ENCODE results near the gene SOD3.

The SOD3 gene, protein sequence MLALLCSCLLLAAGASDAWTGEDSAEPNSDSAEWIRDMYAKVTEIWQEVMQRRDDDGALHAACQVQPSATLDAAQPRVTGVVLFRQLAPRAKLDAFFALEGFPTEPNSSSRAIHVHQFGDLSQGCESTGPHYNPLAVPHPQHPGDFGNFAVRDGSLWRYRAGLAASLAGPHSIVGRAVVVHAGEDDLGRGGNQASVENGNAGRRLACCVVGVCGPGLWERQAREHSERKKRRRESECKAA

GRCh38 chr4:24794916-24795665, at the start of gene SOD3:
Gene SOD3, plus strand, starts transcription at chr4:24795573. Its CDS starts 3,949 bp downstream, at chr4:24799522.
- peaks cover 0 to 15% (median 0%) of the 10 kb centered on the region in 5 donors for H3K27me3 ChIP-seq (ENCODE audit: control insufficient read depth in 5 of 5, insufficient read depth in 4 of 5, low read length in 5 of 5)

DNA sequence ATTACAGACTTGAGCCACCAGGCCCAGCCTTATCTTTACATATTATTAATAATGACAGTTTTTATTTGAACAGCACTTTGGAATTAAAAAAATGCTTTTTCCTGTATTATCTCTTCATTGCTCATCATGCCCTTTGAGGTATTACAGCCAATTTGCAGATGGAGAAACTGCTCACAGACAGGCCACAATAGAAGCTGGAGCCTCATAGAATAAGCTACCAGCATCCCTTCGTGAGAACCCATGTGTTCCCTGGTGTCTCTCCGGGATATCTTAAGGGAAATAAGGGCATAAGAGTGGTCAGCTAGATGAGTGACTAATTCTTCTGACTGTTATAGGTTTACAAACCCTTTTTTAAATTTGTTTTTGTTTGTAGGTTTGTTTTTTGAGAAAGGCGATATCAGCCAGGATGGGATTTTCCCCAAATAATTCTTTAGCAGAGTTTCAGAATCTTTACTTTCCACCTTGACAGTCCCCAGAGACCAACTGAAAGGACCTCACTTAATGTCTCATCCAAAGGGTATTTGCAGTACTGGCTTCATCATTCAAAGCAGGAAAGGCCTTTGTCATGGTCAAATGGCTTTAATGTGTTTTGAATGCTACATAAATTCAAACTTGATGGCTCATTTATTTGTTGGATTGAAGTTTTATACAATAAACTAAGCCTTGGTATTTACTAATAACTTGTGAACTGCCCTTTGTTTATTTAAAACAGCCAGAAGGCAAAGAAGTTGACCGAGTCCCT, 48.0 kb upstream of the SOD3 start:
- no peak overlapping the region for H3K9ac ChIP-seq (ENCODE audit: low read length in 5 of 5)
- no peak overlapping the region for H3K27ac ChIP-seq (ENCODE audit: low read depth, low read length)
- no peaks in the 10 kb centered on the region for H3K27me3 ChIP-seq (ENCODE audit: control insufficient read depth in 5 of 5, insufficient read depth in 4 of 5, low read length in 5 of 5)
- H3K9me3 ChIP-seq (ENCODE audit: control insufficient read depth in 5 of 5, low read length in 5 of 5) = peaks cover 0 to 5% (median 0%) of the 10 kb centered on the region in 5 donors
- no peaks in the 10 kb centered on the region for H3K4me1 ChIP-seq (ENCODE audit: control insufficient read depth in 5 of 5, insufficient read depth in 5 of 5, low read length in 5 of 5)
- H3K4me3 ChIP-seq (ENCODE audit: low read depth in 1 of 5, low read length in 5 of 5) = no peak overlapping the region
- no peaks in the 10 kb centered on the region for H3K36me3 ChIP-seq (ENCODE audit: control insufficient read depth in 5 of 5, insufficient read depth in 5 of 5, low read length in 5 of 5)

More at GRCh38 chr4:24794916-24795665, at the start of gene SOD3:
- Histone ChIP-seq H3K36me3 (ENCODE audit: control insufficient read depth in 5 of 5, insufficient read depth in 5 of 5, low read length in 5 of 5) (no peaks in the 10 kb centered on the region), H3K9me3 (ENCODE audit: control insufficient read depth in 5 of 5, low read length in 5 of 5) (no peaks in the 10 kb centered on the region), H3K4me1 (ENCODE audit: control insufficient read depth in 5 of 5, insufficient read depth in 5 of 5, low read length in 5 of 5) (peaks cover 12 to 44% (median 32%) of the 10 kb centered on the region in 5 donors), H3K27ac (ENCODE audit: low read depth, low read length) (peak within 1 kb of the TSS; percentile 98), H3K4me3 (ENCODE audit: low read depth in 1 of 5, low read length in 5 of 5) (peak within 1 kb of the TSS; percentile 54 to 74 (median 69)), H3K9ac (ENCODE audit: low read length in 5 of 5) (peak within 1 kb of the TSS; percentile 69 to 93 (median 79))

- Histone ChIP-seq H3K4me1 (ENCODE audit: control insufficient read depth in 5 of 5, insufficient read depth in 5 of 5, low read length in 5 of 5) (no peaks in the 10 kb centered on the region), H3K9me3 (ENCODE audit: control insufficient read depth in 5 of 5, low read length in 5 of 5) (peaks cover 0 to 5% (median 0%) of the 10 kb centered on the region in 5 donors), H3K36me3 (ENCODE audit: control insufficient read depth in 5 of 5, insufficient read depth in 5 of 5, low read length in 5 of 5) (no peaks in the 10 kb centered on the region), H3K27ac (ENCODE audit: low read depth, low read length) (no peak overlapping the region), H3K27me3 (ENCODE audit: control insufficient read depth in 5 of 5, insufficient read depth in 4 of 5, low read length in 5 of 5) (no peaks in the 10 kb centered on the region), H3K9ac (ENCODE audit: low read length in 5 of 5) (no peak overlapping the region), H3K4me3 (ENCODE audit: low read depth in 1 of 5, low read length in 5 of 5) (no peak overlapping the region)
Observed at GRCh38 chr4:24748023-24748422, 47.4 kb upstream of the SOD3 start.

- H3K27ac ChIP-seq (ENCODE audit: low read depth, low read length) = no peak overlapping the region
- H3K4me1 ChIP-seq (ENCODE audit: control insufficient read depth in 5 of 5, insufficient read depth in 5 of 5, low read length in 5 of 5) = no peaks in the 10 kb centered on the region
- no peaks in the 10 kb centered on the region for H3K36me3 ChIP-seq (ENCODE audit: control insufficient read depth in 5 of 5, insufficient read depth in 5 of 5, low read length in 5 of 5)
- H3K9me3 ChIP-seq (ENCODE audit: control insufficient read depth in 5 of 5, low read length in 5 of 5) = peaks cover 0 to 5% (median 0%) of the 10 kb centered on the region in 5 donors
- no peak overlapping the region for H3K4me3 ChIP-seq (ENCODE audit: low read depth in 1 of 5, low read length in 5 of 5)
- no peaks in the 10 kb centered on the region for H3K27me3 ChIP-seq (ENCODE audit: control insufficient read depth in 5 of 5, insufficient read depth in 4 of 5, low read length in 5 of 5)
- no peak overlapping the region for H3K9ac ChIP-seq (ENCODE audit: low read length in 5 of 5)
Observed at GRCh38 chr4:24748758-24749350, 46.5 kb upstream of the SOD3 start.

DNA sequence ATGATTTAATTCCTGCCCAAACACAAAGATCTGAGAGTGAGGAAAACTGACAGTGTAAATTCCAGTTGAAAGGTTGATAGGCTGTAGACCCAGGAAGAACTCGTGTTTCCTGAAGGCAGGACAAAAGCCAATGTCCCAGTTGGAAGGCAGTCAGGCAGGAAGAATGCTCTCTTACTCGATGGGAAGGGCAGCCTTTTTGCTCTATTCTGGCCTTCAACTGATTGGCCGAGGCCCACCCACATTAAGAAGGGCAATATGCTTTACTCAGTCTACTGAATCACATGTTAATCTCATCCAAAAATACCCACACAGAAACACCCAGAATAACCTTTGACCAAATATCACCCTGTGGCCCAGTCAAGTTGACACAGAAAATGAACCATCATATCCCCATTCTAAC, 45.3 kb upstream of the SOD3 start:
- Histone ChIP-seq H3K27me3 (ENCODE audit: control insufficient read depth in 5 of 5, insufficient read depth in 4 of 5, low read length in 5 of 5) (no peaks in the 10 kb centered on the region), H3K36me3 (ENCODE audit: control insufficient read depth in 5 of 5, insufficient read depth in 5 of 5, low read length in 5 of 5) (no peaks in the 10 kb centered on the region), H3K27ac (ENCODE audit: low read depth, low read length) (no peak overlapping the region), H3K9me3 (ENCODE audit: control insufficient read depth in 5 of 5, low read length in 5 of 5) (peaks cover 0 to 5% (median 0%) of the 10 kb centered on the region in 5 donors), H3K4me3 (ENCODE audit: low read depth in 1 of 5, low read length in 5 of 5) (no peak overlapping the region), H3K9ac (ENCODE audit: low read length in 5 of 5) (no peak overlapping the region), H3K4me1 (ENCODE audit: control insufficient read depth in 5 of 5, insufficient read depth in 5 of 5, low read length in 5 of 5) (no peaks in the 10 kb centered on the region)

DNA sequence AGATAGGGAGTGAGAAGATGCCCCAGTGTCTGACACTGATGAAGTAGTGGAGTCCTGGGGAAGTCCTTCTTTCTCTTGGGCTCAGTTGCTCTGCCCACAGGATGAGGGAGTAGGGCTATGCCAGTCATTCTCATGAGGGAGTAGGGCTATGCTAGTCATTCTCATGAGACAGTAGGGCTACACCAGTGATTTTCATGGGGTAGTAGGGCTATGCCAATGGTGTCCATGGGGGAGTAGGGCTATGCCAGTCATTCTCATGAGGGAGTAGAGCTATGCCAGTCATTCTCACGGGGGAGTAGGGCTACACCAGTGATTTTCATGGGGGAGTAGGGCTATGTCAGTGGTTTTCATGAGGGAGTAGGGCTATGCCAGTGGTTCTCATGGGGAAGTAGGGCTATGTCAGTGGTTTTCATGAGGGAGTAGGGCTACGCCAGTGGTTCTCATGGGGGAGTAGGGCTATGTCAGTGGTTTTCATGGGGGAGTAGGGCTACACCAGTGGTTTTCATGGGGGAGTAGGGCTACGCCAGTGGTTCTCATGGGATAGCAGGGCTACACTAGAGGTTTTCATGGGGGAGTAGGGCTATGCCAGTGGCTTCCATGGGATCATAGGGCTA, 43.3 kb upstream of the SOD3 start:
- Histone ChIP-seq H3K4me3 (ENCODE audit: low read depth in 1 of 5, low read length in 5 of 5) (no peak overlapping the region), H3K27me3 (ENCODE audit: control insufficient read depth in 5 of 5, insufficient read depth in 4 of 5, low read length in 5 of 5) (no peaks in the 10 kb centered on the region), H3K36me3 (ENCODE audit: control insufficient read depth in 5 of 5, insufficient read depth in 5 of 5, low read length in 5 of 5) (no peaks in the 10 kb centered on the region), H3K4me1 (ENCODE audit: control insufficient read depth in 5 of 5, insufficient read depth in 5 of 5, low read length in 5 of 5) (no peaks in the 10 kb centered on the region), H3K9ac (ENCODE audit: low read length in 5 of 5) (no peak overlapping the region), H3K9me3 (ENCODE audit: control insufficient read depth in 5 of 5, low read length in 5 of 5) (peaks cover 1 to 12% (median 7%) of the 10 kb centered on the region in 5 donors), H3K27ac (ENCODE audit: low read depth, low read length) (no peak overlapping the region)

GRCh38 chr4:24753519-24753918, 41.9 kb upstream of the SOD3 start:
- Histone ChIP-seq H3K9me3 (ENCODE audit: control insufficient read depth in 5 of 5, low read length in 5 of 5) (peaks cover 2 to 17% (median 12%) of the 10 kb centered on the region in 5 donors), H3K27me3 (ENCODE audit: control insufficient read depth in 5 of 5, insufficient read depth in 4 of 5, low read length in 5 of 5) (no peaks in the 10 kb centered on the region), H3K36me3 (ENCODE audit: control insufficient read depth in 5 of 5, insufficient read depth in 5 of 5, low read length in 5 of 5) (no peaks in the 10 kb centered on the region), H3K27ac (ENCODE audit: low read depth, low read length) (no peak overlapping the region), H3K4me3 (ENCODE audit: low read depth in 1 of 5, low read length in 5 of 5) (no peak overlapping the region), H3K9ac (ENCODE audit: low read length in 5 of 5) (no peak overlapping the region), H3K4me1 (ENCODE audit: control insufficient read depth in 5 of 5, insufficient read depth in 5 of 5, low read length in 5 of 5) (no peaks in the 10 kb centered on the region)

DNA sequence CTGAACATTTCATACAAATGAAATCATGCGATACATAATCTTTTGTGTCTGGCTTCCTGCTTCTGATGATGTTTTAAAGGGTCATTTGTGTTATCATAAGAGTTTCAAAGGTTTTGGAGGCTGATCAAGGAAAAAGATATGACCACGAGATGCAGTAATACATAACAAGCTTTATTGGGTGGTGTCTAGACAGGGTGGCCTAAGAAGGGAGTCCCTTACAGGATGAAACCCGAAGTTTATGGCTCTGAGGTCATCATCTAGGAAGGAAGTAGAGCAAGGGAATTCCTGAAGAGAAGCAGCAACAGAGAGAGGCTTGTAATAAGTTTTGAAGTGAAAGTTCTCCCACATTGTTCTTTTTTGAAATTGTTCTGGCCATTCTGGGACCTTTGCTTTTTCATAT, 40.8 kb upstream of the SOD3 start:
- no peaks in the 10 kb centered on the region for H3K27me3 ChIP-seq (ENCODE audit: control insufficient read depth in 5 of 5, insufficient read depth in 4 of 5, low read length in 5 of 5)

GRCh38 chr4:24763631-24764297, 31.6 kb upstream of the SOD3 start:
- H3K36me3 ChIP-seq (ENCODE audit: control insufficient read depth in 5 of 5, insufficient read depth in 5 of 5, low read length in 5 of 5) = no peaks in the 10 kb centered on the region
- H3K27ac ChIP-seq (ENCODE audit: low read depth, low read length) = no peak overlapping the region
- H3K9me3 ChIP-seq (ENCODE audit: control insufficient read depth in 5 of 5, low read length in 5 of 5) = no peaks in the 10 kb centered on the region
- no peak overlapping the region for H3K9ac ChIP-seq (ENCODE audit: low read length in 5 of 5)
- H3K4me3 ChIP-seq (ENCODE audit: low read depth in 1 of 5, low read length in 5 of 5) = no peak overlapping the region
- H3K4me1 ChIP-seq (ENCODE audit: control insufficient read depth in 5 of 5, insufficient read depth in 5 of 5, low read length in 5 of 5) = no peaks in the 10 kb centered on the region
- H3K27me3 ChIP-seq (ENCODE audit: control insufficient read depth in 5 of 5, insufficient read depth in 4 of 5, low read length in 5 of 5) = no peaks in the 10 kb centered on the region

More for the DNA sequence above, 40.8 kb upstream of the SOD3 start:
- Histone ChIP-seq H3K9me3 (ENCODE audit: control insufficient read depth in 5 of 5, low read length in 5 of 5) (peaks cover 2 to 17% (median 12%) of the 10 kb centered on the region in 5 donors), H3K4me3 (ENCODE audit: low read depth in 1 of 5, low read length in 5 of 5) (no peak overlapping the region), H3K36me3 (ENCODE audit: control insufficient read depth in 5 of 5, insufficient read depth in 5 of 5, low read length in 5 of 5) (no peaks in the 10 kb centered on the region), H3K27ac (ENCODE audit: low read depth, low read length) (no peak overlapping the region), H3K4me1 (ENCODE audit: control insufficient read depth in 5 of 5, insufficient read depth in 5 of 5, low read length in 5 of 5) (no peaks in the 10 kb centered on the region), H3K9ac (ENCODE audit: low read length in 5 of 5) (no peak overlapping the region)

All from subcutaneous abdominal adipose tissue (tissue), 5 donors.